NCI-H748 (cell line): ENCODE data around the gene TENT4A.

ENCODE experiments used
- DNase-seq: peaks from one replicate; lab custom pipeline; 2025; ENCODE audit not compliant: unreplicated experiment; lab: John Stamatoyannopoulos, UW

The TENT4A gene

DNA sequence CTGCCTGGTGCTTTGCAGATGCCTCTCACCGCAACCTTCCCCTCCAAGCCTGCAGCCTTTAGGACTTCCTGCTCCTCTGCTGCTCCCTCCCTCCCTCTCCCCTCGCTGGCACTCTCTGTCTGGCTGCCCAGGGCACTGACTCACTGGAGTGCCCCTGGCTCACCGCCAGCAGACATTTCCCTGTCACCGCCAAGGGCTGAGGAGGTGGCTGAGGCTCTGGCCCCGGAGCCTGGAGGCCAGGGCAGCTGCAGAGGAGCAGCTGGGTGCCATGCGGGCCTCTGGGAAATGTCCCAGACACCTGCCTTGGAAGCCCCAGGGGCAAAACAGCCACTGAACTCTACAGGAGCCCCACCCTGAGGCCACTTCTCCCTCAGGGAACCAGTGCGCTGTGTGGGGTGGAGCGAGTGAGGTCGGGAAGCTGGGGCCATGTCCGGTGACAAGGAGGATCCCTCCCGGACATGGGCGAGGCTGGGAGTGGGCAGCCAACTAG, 53.4 kb downstream of the TENT4A start:
- DNase-seq = peak; percentile 90

DNA sequence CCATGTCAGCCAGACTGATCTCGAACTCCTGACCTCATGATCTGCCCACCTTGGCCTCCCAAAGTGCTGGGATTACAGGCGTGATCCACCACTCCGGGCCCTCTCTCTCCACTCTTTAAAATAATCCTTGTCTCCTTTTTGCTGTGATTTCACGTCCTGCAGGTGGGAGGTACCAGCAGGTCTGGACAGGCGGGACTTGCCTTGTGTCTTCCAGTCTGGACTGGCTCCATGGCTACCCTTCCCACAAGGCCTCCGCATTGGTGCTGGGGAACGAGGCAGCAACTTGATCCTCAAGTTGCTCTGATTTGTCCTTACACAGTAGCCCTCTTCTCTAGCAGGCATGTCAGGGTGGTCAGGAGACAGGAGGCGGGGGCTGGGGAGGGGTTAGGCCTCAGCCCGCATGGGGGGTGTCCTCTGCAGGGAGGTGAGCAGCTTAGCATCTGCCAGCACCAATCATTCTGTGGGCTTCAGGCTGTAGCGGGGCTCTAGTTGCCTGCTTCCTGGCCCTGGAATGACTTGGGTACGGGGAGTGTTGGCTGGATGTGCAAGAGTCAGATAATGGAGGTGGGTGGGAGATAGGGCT, 54.3 kb downstream of the TENT4A start:
- no peak for DNase-seq

DNA sequence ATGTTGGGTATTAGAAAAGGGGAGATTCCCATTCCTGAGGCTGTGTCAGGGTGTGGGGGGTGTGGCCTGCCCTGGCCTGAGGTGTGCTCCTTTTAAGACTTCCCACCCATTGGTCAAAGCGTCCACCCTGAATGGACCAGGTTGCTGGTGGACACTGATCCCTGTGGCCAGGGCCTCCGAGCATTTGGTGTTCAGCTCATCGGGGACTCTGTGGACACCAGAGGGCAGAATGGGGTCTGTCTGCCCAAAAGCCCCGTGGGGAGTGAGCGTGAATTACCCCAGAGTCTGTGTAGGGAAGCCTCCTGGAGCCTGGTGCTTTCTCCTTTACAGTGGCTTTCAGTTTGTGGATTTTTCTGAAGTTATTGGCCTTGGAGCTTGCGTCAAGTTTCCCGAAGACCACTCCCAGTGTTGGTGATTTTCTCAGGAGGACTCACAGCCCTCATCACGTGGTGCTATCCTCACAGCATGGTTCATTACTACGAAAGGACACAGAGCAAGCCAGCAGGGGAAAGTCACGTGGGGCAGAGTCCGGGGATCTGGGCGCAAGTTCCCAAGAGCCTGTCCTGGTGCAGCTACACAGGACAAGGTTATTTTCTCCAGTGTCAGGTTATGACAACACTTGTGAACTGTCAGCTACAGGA, 55.5 kb downstream of the TENT4A start:
- DNase-seq = no peak

DNA sequence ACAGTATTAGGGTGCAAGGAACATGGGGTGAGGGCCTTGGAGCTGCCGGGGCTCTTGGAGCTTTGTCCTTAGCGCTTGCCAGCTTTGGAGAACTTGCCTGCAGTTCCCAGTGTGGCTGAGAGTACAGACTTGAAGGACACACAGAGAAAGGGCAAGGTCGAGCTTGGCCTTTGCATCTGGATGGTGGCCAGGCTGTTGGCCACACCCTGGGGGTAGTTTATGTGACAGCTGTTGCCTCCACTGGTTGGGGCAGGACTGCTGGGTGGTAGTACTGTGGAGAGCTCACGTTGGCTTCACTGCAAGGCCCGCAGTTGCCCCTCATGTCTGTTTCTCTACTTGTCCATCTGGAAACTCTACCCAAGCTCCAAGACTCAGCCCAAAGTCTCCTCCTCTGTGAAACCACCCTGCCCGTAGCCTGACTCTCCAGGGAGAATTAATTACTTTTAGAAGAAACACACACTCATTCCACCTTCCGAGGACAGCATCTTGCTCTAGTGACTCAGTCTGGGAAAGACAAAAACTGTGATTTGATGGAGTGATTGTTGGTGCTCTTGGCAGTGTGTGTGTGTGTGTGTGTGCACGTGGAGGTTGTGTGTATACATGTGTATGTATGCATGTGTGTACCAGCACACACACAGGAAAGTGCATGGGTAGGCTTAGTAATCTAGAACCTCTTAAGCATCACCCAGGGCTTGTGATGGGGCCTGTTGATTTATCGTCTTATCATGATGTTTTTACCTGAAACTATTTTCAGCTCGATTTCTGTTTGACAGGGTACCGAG, 57.8 kb downstream of the TENT4A start:
- DNase-seq = no peak

DNA sequence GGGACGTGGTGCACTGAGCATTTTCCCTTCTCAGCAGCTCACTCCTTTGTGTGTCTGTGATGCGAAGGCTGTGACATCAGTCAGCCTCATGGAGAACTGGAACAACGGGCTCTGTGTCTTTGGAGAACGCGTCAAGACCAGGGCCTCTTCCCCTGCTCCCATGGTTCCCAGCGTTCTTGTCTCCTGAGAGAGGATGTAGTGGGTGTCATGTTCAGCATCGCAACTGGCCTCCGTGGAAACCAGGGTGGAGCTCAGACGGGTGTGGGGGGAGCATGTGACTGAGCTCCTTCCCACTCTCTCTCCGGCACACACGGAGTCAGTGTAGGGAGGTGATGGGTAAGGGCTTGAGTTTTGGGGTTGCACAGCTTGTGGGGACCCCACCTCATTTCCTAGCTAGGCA, 59.7 kb downstream of the TENT4A start:
- DNase-seq = peak; percentile 86

DNA sequence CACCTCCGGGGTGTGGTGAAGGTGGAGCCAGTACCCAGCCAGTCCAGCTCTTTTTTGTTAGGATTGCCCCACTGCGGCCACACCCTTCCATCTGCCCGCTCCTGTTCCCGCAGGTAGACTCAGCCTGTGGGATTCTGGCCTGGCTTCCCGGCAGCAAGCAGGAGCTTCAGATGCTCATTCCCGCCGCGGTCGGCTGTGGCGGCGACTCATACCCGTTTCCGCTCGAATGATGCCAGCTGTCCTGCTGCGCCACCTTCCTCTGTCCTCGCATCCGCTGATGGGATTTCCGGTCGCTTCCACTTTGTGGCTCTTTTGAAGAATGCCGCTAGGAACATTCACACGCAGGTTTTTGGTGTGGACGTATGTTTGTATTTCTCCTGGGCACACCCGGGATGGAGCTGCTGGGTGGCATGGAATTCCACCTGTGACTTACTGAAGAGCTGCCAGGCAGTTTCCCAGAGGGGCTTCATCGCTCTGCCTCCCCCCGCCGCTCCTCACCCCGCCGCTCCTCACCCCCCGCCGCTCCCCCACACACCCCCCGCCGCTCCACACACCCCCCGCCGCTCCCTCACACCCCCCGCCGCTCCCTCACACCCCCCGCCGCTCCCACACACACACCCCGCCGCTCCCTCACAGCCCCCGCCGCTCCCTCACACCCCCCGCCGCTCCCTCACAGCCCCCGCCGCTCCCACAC, 60.3 kb downstream of the TENT4A start:
- DNase-seq = peak; percentile 99

DNA sequence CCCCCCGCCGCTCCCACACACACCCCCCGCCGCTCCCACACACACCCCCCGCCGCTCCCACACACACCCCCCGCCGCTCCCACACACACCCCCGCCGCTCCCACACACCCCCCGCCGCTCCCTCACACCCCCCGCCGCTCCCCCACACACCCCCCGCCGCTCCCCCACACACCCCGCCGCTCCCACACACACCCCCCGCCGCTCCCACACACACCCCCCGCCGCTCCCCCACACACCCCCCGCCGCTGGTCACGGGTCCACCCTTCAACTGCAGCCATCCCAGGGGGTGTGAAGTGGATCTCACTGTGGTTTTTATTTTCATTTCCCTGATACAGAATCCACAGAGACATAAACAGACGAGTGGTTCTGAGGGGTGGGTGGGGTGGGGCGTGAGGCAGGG, 61.0 kb downstream of the TENT4A start:
- peak; percentile 59 for DNase-seq

DNA sequence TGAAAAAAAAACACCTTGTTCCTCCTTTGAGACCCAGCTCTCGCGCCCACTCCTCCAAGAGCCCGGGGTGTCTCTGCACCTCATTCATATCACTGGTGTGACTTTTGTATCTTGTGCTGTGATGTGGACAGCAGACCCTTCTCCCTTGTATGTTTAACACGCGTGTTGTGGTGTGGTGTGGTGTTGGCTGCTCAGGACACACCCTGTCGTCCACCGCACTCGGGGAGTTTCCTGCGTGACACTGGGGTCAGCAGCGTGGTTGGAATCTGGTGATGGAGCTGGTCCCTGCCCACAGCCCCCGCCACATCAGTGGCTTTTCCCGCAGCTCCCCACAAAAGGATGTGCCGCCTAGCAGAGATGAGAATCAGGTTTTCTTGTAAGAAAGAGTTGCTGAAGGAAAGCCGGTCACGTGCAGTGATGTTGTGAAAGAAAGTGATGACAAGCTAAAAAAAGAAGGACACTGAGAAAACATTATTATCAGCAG, 61.5 kb downstream of the TENT4A start:
- DNase-seq = peak; percentile 59

DNA sequence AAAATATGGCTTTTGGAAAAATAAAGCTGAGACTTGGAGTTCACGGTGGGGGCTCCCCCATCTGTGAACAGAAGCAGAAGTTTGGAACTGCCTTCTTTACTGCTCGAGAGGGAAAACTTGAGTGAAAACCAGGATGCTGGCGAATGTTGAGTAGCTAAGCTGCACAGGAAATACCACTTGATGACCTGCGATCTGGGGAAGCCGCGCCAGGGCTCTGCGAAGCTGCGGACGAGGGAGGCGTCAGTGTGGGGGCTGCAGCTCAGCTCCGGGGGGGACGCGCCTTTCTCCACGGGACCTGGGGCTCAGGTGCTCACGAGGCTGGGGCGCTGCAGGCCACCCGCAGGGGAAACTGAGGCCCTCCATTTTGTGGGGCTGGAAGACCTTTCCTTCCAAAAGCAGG, 62.3 kb downstream of the TENT4A start:
- no peak for DNase-seq

DNA sequence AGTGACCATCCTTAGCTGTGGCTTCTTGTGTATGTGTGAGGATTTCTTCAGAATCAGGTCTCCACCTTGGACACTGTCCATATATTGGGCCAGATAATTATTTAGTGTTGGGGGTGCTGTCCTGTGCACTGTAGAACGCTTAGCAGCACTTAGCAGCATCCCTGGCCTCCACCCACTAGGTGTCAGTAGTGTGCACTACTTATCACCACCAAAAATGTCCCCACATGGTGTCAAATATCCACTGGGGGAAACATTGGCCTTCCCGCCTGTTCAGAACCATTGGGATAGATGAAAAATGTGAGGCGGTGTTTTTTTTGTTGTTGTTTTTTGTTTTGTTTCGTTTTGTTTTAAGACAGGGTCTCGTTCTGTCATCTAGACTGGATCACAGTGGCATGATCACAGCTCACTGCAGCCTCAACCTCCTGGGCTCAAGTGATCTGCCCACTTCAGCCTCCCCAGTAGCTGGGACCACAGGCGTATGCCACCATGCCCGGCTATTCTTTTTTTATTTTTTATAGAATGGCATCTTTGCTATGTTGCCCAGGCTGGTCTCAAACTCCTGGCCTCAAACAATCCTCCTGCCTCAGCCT, 67.7 kb downstream of the TENT4A start:
- DNase-seq = peak; percentile 53

DNA sequence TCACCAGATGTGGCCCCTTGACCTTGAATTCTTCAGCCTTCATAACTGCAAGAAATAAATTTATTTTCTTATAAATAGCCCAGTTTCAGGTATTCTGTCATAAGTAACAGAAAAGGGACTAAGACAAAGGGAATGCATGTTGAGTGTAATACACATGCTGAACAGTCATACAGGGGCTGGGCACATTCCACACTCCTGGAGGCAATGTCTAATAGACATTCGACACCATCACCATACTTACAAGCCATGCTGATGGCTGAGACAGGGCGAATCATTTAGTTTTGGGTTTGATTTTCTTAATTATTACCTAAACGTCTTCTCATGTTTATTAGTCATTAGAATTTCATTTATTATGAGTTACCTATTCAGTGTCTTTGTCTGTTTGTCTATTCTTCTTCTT, 68.5 kb downstream of the TENT4A start:
- DNase-seq = no peak

DNA sequence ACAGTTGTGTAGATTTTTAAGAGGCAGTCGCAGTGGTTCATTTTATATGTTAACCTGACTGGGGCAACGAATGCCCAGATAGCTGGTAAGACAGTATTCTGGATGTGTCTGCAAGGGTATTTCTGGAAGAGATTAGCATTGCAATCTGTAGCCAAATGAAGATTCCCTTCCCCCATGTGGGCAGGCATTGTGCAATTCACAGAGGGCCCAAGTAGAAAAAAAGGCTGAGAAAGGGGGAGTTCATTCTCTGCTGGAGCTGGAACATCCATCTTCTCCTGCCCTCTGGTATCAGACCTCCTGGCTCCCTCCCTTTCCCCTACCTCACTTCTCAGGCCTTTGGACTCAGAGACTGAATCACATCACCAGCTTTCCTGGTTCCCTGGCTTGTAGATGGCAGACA, 70.6 kb downstream of the TENT4A start:
- DNase-seq = no peak

DNA sequence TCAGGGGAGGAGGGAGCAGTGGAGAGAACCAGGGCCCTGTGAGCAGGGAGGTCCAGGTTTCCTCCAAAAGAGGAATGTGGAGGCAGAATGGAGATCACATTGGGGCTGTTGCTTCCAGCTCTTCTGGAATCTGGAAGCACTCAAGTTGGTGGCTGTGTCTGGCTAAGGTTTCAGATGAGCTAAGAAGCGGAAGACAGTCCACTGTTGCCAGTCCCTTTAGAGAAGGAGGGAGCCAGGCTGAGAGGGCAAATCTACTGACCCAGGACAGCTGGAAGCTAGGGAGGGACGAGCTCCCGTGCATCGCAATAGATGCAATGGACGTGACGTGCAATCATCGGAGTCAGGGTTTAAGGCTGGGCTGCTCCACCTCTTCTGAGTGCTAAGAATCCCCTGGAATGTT, 71.2 kb downstream of the TENT4A start:
- DNase-seq = no peak

DNA sequence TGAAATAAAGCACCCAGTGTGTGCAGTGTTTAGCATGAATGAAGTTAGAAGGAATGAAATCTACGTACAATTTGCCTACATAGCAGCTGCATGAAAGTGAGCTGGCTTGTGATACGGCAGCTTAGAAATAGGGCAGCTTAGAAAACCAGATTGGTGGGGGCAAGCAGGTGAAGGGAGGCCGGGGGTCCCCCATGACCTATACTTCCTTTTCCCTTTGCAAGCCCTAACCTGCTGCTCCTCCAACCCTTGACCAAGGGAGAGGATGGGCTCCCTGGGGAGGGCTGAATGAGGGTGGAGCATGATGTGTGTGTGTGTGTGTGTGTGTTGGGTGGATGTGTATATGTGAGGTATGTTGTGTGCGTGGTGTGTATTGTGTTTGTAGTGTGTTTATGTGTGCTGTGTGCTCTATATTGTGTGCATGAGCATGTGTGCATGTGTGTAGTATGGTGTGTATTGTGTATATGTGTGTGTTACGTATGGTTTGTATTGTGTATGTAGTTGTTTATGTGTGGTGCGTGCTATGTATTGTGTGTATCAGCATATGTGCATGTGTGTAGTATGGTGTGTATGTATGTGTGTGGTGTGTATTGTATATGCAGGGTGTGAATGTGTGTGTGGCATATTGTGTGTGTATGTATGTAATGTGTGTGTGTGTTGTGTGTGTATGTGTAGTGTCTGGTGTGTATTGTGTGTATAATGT, 72.1 kb downstream of the TENT4A start:
- DNase-seq = no peak

DNA sequence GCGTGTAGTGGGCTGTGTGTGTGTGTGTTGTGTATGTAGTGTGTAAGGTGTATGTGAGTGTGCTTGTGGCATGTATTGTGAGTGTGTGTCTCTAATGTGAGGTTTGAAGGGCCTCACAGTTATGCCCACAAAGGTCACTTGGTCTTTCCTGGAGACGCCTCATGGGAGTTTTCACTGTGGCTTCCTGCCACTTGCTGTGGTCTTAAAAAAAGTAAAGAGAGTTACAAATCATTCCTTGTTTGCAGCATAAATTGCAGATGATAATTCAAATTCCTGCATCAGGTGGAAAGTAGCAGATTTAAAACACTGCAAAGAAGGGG, 72.6 kb downstream of the TENT4A start:
- no peak for DNase-seq

DNA sequence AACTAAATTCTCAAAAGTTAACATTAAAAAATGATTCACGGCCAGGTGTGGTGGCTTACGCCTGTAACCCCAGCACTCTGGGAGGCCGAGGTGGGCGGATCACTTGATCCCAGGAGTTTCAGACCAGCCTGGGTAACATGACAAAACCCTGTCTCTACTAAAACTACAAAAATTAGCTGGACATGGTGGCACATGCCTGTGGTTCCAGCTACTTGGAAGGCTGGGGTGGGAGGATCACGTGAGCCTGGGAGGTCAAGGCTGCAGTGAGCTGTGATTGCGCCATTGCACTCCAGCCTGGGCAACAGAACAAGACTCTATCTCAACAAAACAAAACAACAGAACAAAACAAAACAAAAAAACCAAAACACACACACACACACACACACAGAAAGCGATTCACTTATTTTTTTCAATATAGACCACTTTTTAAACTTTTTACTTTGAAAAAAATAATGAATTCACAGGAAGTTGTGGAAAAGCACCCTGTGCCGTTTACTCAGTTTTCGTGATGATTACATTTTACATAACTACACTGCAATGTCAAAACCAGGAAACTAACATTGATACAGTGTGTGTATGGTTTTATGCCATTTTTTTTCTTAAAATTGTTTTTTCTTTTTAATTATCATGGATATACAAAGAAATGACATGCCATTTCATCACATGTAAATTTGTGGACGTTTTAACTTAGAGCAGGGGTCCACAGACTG, 73.7 kb downstream of the TENT4A start:
- no peak for DNase-seq

DNA sequence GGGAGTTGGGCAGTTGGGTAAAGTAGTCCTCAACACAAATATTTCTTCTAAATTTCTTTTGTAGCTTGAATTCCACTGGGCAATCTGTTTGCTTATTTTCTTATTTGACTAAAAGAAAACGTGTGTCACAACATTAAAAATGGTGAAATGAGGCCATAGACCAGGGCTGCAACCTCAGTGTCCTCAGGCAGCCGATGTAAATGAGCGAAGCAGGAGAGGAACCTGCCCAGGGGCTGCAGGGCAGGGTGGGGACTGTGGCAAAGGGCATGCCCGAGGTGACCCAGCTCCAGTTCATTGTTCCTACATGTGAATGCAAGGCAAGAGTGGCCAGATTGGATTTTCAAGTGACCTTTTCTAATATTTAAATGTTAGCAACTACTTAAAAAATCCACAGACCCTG, 74.7 kb downstream of the TENT4A start:
- no peak for DNase-seq

DNA sequence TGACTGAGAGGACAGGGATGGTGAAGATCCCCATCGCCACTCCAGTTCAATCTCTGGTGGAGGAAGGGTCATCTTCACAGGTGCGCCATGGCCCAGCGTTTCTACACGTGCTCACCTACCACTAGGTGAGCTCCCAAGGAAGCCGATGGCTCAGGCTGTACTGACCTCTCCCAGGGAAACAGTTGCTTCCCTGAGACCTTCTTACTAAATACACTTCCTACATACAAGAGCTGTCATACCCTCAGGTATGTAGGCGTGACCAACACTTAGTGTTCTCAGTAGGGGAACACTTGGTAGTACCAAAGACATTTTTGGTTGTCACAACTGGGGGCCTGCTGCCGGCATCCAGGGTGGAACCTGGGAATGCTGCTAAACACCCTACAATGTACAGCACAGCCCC, 75.2 kb downstream of the TENT4A start:
- no peak for DNase-seq

DNA sequence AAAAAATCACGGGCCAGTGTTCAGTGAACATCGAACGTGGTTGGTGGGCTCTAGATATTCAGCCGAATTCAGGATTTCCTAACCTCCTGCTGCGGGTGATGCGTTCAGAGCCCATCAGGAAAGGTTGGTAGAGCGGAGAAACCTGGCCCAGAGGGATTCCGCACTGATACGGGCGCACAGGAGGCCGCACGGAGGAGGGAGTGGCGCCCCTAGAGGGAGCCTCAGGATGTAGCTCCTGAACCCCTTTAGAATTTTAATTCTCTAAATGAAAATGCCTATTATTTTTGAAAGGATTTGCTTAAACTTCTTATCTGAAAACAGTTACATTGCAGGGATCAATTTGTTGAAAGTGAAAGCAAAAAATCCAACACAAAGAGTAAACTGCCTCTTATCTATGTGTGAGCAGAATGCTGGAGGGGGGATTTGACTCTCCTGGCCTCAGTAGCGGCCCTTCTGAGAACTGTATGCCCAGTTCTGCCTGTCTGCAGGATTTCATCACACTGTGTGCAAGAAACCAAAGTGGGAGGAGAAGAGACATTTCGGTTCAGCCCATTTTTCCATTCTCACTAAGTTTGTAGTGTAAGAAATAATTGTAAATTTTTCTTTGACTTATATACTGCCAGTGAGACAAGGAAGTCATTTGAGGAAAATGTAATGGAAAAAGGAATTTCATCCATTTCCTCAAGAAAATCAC, 75.9 kb downstream of the TENT4A start:
- DNase-seq = no peak
